Neural cell (in vitro differentiated cells): ENCODE data around the gene THRAP3. TPM values are rescaled to one million over a fixed set of nuclear protein-coding genes. Genes with fewer than 3 reads are reported as not detected.
A peak's percentile ranks its signal among the peaks of the same experiment; 100 is the strongest.

ENCODE experiments used
- H2AFZ ChIP-seq: fragments of 200-600, 300-800 bp; sonication (generic), shearing (Covaris generic); 2 replicates; pipeline ENCODE4 v1.6.0; 2014; ENCODE audit warnings: low read depth, mild to moderate bottlenecking, antibody characterized with exemption, low read length, moderate library complexity
- H3F3A ChIP-seq: fragments of 200-600 bp; shearing (Covaris generic); 2 replicates; pipeline ENCODE4 v1.6.1; 2016; ENCODE audit warnings: mild to moderate bottlenecking, moderate library complexity, mixed read lengths, antibody characterized with exemption, low read length; ENCODE audit not compliant: insufficient read depth, poor library complexity, severe bottlenecking
- H3K27ac ChIP-seq: fragments of 200-600, 300-800 bp; sonication (generic), shearing (Covaris generic); 2 replicates; pipeline ENCODE4 v1.5.1; 2014; ENCODE audit warnings: mild to moderate bottlenecking, low read length, moderate library complexity
- H3K27me3 ChIP-seq: fragments of 300-800, 200-600 bp; sonication (generic), shearing (Covaris generic); 2 replicates; pipeline ENCODE4 v1.6.0; 2014; ENCODE audit warnings: mild to moderate bottlenecking, low read depth, low read length, moderate library complexity; ENCODE audit not compliant: insufficient read depth
- H3K36me3 ChIP-seq: fragments of 300-800, 200-600 bp; sonication (generic), shearing (Covaris generic); 2 replicates; pipeline ENCODE4 v1.5.1; 2014; ENCODE audit warnings: mild to moderate bottlenecking, antibody characterized with exemption, low read length, moderate library complexity; ENCODE audit not compliant: insufficient read depth
- H3K4me2 ChIP-seq: fragments of 300-800, 200-600 bp; sonication (generic), shearing (Covaris generic); 2 replicates; pipeline ENCODE4 v1.6.0; 2014; ENCODE audit warnings: mild to moderate bottlenecking, low read length
- H3K4me3 ChIP-seq: fragments of 300-800, 200-600 bp; sonication (generic), shearing (Covaris generic); 2 replicates; pipeline ENCODE4 v1.5.1; 2014; ENCODE audit warnings: mild to moderate bottlenecking, low read length, moderate library complexity
- H3K79me2 ChIP-seq: fragments of 200-600 bp; shearing (Covaris generic); replicated peaks from 2 replicates; pipeline ENCODE4 v1.6.0; 2014; ENCODE audit warnings: mild to moderate bottlenecking, low read length, moderate library complexity; ENCODE audit not compliant: insufficient read depth
- H3K9ac ChIP-seq: fragments of 300-800, 200-600 bp; sonication (generic), shearing (Covaris generic); 2 replicates; pipeline ENCODE4 v1.6.1; 2016; ENCODE audit warnings: mild to moderate bottlenecking, low read length, mixed read lengths
- H3K9me2 ChIP-seq: fragments of 200-600 bp; shearing (Covaris generic); 2 replicates; pipeline ENCODE4 v1.6.1; 2016; ENCODE audit warnings: mild to moderate bottlenecking, low read length, mixed read lengths; ENCODE audit not compliant: insufficient read depth
- H3K9me3 ChIP-seq: fragments of 200-600, 300-800 bp; sonication (generic), shearing (Covaris generic); 2 replicates; pipeline ENCODE4 v1.6.1; 2016; ENCODE audit warnings: mild to moderate bottlenecking, mixed run types, low read length, moderate library complexity, mixed read lengths
- H4K20me1 ChIP-seq: fragments of 200-600 bp; shearing (Covaris generic); 2 replicates; pipeline ENCODE4 v1.6.1; 2016; ENCODE audit warnings: mild to moderate bottlenecking, mixed run types; ENCODE audit not compliant: insufficient read depth
- MXI1 ChIP-seq: fragments of 450-650 bp; conservative IDR thresholded peaks from 2 replicates; pipeline ENCODE4 v1.6.1; 2014; ENCODE audit warnings: antibody characterized with exemption, mild to moderate bottlenecking; ENCODE audit not compliant: poor library complexity, severe bottlenecking
- SMC3 ChIP-seq: fragments of 450-650 bp; conservative IDR thresholded peaks from 2 replicates; pipeline ENCODE4 v1.6.1; 2014; ENCODE audit warnings: antibody characterized with exemption, mild to moderate bottlenecking, moderate library complexity; ENCODE audit not compliant: poor library complexity
- polyA plus RNA-seq: library from polyadenylated mRNA; depleted of rRNA; stranded (reverse); fragments of >200 nt; gene quantifications from 2 replicates; pipeline ENCODE4 v1.2.3, GENCODE V29; 2014
- TF ChIP-seq, protein P1 (sequence below): fragments of 450-650 bp; IDR thresholded peaks from 2 replicates; pipeline ENCODE4 v1.5.1; 2014; ENCODE audit warnings: antibody characterized with exemption, mild to moderate bottlenecking, moderate library complexity; ENCODE audit not compliant: poor library complexity, severe bottlenecking
- TF ChIP-seq, protein P2 (sequence below): IDR thresholded peaks from 2 replicates; pipeline ENCODE4 v1.6.1; 2012; ENCODE audit warnings: borderline replicate concordance

The THRAP3 gene
- polyA plus RNA-seq, 1 donor from 2014 or later: 54.4 TPM

DNA sequence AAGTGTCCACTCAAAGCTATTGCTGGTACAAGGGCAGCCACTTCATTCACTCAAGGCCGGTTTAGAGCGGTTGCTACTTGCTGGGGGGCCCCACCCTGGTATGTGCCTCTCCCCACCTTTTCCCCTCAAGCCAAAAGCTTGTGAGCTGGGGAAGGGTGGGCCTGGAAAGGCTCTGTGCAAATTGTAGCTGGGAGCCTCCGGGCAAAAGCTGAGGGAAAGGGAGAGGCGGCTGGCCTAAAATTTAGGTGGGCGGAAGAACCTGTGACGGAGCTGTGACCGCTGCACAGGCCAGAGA lies 81.6 kb downstream of the THRAP3 start:
- no peak overlapping the region for H3K9ac ChIP-seq
- H3K27me3 ChIP-seq: no peaks in the 10 kb centered on the region
- TF ChIP-seq, protein P1, sequence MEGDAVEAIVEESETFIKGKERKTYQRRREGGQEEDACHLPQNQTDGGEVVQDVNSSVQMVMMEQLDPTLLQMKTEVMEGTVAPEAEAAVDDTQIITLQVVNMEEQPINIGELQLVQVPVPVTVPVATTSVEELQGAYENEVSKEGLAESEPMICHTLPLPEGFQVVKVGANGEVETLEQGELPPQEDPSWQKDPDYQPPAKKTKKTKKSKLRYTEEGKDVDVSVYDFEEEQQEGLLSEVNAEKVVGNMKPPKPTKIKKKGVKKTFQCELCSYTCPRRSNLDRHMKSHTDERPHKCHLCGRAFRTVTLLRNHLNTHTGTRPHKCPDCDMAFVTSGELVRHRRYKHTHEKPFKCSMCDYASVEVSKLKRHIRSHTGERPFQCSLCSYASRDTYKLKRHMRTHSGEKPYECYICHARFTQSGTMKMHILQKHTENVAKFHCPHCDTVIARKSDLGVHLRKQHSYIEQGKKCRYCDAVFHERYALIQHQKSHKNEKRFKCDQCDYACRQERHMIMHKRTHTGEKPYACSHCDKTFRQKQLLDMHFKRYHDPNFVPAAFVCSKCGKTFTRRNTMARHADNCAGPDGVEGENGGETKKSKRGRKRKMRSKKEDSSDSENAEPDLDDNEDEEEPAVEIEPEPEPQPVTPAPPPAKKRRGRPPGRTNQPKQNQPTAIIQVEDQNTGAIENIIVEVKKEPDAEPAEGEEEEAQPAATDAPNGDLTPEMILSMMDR: no peak
- TF ChIP-seq, protein P2, sequence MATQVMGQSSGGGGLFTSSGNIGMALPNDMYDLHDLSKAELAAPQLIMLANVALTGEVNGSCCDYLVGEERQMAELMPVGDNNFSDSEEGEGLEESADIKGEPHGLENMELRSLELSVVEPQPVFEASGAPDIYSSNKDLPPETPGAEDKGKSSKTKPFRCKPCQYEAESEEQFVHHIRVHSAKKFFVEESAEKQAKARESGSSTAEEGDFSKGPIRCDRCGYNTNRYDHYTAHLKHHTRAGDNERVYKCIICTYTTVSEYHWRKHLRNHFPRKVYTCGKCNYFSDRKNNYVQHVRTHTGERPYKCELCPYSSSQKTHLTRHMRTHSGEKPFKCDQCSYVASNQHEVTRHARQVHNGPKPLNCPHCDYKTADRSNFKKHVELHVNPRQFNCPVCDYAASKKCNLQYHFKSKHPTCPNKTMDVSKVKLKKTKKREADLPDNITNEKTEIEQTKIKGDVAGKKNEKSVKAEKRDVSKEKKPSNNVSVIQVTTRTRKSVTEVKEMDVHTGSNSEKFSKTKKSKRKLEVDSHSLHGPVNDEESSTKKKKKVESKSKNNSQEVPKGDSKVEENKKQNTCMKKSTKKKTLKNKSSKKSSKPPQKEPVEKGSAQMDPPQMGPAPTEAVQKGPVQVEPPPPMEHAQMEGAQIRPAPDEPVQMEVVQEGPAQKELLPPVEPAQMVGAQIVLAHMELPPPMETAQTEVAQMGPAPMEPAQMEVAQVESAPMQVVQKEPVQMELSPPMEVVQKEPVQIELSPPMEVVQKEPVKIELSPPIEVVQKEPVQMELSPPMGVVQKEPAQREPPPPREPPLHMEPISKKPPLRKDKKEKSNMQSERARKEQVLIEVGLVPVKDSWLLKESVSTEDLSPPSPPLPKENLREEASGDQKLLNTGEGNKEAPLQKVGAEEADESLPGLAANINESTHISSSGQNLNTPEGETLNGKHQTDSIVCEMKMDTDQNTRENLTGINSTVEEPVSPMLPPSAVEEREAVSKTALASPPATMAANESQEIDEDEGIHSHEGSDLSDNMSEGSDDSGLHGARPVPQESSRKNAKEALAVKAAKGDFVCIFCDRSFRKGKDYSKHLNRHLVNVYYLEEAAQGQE: no peak
- no peaks in the 10 kb centered on the region for H4K20me1 ChIP-seq
- H3K4me3 ChIP-seq: peak overlapping the region; percentile 74
- H3K79me2 ChIP-seq: no peaks in the 10 kb centered on the region
- no peaks in the 10 kb centered on the region for H3F3A ChIP-seq
- H3K9me2 ChIP-seq: no peaks in the 10 kb centered on the region
- no peak overlapping the region for H3K27ac ChIP-seq
- H2AFZ ChIP-seq: no peak overlapping the region
- H3K9me3 ChIP-seq: no peaks in the 10 kb centered on the region
- no peak overlapping the region for H3K4me2 ChIP-seq
- H3K36me3 ChIP-seq: no peaks in the 10 kb centered on the region

DNA sequence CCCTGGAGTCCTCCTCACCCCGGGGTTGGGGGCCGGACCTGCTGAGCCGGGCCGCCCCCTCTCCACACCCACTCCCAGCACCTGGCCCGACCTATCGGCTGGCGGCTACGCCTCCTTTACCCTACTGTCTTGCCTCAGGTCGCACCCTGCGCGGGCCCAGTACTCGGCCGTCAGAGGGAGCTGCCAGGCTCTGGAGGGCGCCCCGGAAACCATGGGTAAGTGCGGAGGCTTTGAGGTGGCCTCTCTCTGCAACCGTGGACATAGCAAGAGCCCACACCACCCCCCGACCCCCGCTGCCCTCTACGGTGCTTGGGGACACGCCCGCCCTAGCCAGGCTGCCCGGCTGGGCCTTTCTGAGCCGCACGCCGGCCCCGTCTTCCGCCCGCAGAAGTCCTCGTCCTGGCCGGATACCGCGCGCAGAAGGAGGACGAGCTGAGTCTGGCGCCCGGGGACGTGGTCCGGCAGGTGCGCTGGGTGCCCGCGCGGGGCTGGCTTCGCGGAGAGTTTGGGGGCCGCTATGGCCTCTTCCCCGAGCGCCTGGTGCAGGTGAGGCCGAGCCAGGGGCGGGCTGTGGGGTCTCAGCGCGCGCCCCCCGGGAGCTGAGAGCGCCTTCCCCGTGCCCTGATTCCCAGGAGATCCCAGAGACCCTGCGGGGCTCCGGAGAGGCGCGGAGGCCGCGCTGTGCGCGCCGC lies 82.1 kb downstream of the THRAP3 start, which contains the start of gene SH3D21:
Gene SH3D21, plus strand, starts transcription at position 159 of the 692 bp plus-strand sequence. Its CDS starts 53 bp downstream, at position 212.
- Histone ChIP-seq H3K79me2 (no peaks in the 10 kb centered on the region), H3K9ac (peak within 1 kb of the TSS; percentile 61), H3K4me2 (peak within 1 kb of the TSS; percentile 89), H4K20me1 (no peaks in the 10 kb centered on the region), H3K27ac (no peak within 1 kb of the TSS), H3K4me3 (peak within 1 kb of the TSS; percentile 74), H3K36me3 (no peaks in the 10 kb centered on the region), H3K9me3 (no peaks in the 10 kb centered on the region), H3K9me2 (no peaks in the 10 kb centered on the region), H3K27me3 (no peaks in the 10 kb centered on the region), H2AFZ (peak within 1 kb of the TSS; percentile 57), H3F3A (no peaks in the 10 kb centered on the region)
- peak; percentile 48 for TF ChIP-seq MXI1
- peak; percentile 22 for TF ChIP-seq SMC3
- TF ChIP-seq, protein P2: no peak
